ENCODE measurements around the gene HCFC1.

Gene HCFC1

DNA sequence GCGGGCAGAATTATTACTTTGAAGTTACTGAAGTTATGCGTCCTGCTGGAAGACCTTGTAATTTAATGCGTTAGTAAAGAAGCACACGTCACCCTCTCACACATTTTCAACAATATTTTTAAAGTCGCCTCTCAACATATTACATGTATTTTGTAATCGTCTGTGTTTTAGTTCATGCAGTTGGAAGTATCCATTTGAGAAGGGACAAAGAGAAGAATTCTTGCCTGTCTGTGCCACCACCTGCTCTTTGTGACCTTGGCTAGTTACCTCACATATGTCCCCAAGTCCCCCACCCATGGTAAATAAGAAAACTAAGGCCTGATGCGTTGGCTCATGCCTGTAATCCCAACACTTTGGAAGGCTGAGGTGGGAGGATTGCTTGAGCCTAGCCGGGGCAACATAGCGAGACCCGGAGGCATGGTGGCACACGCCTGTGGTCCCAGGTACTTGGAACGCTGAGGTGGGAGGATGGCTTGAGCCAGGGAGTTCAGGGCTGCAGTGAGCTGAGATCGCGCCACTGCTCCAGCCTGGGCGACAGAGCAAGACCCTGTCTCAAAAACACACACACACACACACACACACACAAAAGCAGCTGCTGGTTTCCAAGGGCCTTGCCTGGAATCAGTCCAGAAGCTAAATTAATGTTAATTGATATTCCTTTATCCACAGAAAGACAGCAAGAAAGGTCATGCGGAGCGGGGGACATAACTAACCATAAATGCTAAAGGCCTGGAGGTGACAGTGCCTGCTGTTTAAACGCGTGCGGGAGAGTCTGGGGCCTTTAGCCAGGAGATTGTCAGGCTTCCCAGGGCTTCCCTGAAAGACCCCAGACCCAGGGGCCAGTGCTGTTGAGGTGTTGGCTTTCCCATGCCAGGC is 1.7 kb upstream of the HCFC1 start:
- no peak for DNase-seq (ENCODE audit: low spot score)

GRCh38 chrX:153972368-153973126 is 929 bp upstream of the HCFC1 start, which contains the start of gene TMEM187:
Gene TMEM187 (plus strand): TSS chrX:153972754. CDS start chrX:153982063, 9,309 bp downstream.
- peak; percentile 90 for DNase-seq (ENCODE audit: low spot score)

DNA sequence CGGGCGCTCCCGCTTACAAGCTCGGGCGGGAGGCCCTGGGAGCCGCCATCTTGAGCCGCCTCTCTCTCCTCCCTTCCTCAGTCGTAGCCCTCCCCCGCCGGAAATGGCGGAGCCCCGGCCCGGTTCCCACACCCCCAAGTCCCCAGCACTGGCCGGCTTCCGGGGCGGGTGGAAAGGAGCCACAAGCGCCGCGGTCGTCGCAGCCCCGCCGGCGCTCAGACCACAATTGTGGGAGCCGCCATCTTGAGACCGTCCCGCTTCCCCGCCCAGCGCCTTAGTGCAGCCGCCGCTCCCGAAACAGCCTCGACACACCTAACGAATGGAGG is 531 bp downstream of the HCFC1 start:
- peak; percentile 55 for DNase-seq (ENCODE audit: low spot score)

DNA sequence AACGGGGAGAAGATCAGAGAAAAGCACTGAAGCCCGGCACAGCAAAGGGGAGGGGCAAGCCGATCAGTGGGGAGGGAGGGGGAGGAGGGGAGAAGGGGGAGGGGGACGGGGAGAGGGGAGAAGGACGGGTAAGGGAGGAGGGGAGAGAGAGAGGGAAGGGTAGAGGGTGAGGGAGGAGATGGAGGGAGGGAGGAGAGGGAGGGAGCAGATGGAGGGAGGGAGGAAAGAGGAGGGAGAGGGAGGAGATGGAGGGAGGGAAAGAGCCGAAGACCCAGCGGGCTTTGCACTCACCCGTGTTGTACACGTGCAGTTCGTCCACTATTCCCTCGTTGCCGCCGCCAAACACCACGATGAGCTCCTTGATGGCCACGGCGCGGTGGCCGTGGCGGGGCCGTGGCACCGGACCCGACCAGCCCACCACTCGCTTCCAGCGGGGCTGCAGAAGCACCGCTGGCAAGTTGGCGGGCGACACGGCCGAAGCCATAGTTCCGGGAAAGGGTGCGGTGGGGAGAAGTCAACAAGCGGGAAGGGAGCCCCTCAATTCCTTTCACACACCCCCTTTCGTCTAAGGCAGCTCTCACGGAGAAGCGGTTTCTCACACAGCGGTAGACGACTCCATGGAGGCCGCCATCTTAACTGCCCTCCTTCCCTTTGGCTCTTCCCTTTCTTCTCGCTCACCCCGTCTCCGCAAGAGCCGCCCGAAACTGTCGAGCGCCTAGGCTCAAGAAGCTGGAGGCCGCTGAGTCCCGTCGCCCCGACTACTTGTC is 1.1 kb downstream of the HCFC1 start:
- DNase-seq (ENCODE audit: low spot score), result peak; percentile 36

- DNase-seq (ENCODE audit: low spot score), result no peak
Measured at GRCh38 chrX:153969904-153970356, 1.7 kb downstream of the HCFC1 start.

DNA sequence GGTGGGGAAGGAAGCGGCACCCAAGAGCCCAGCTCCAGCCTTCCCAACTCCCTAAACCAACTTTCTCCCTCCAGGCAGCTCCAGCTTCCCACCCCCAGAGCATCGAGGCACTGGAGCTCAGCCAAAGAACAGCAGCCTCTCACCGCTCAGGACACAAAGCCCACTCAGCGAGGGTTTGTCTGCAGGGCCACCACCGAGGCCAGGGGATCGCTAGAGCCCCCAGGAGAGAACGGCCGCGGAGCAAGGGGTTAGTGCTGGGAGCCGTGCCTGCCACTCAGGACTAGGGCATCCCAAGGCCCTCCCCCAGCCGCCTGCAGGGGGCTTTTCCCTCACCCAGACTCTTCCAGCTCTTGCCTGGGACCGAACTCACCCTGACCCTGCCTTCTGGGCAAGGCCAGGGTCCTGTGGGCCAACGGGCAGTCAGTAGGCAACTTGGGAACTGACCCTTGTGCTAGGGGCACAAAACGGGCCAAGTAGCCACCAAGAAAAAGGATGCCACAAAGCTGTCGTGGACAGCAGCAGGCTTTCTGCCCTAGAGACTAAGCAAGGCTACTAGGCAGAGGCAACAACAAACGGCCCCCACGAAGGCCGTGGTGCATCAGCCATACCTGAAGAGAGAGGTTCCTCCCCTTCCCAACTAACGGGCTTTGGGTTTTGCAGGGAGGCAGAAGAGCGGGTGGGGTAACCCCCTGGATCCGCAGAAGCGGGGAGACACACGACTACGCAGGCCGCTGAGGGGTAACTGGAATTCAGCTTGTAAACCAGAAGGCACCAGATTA is 2.3 kb downstream of the HCFC1 start:
- DNase-seq (ENCODE audit: low spot score), result no peak

DNA sequence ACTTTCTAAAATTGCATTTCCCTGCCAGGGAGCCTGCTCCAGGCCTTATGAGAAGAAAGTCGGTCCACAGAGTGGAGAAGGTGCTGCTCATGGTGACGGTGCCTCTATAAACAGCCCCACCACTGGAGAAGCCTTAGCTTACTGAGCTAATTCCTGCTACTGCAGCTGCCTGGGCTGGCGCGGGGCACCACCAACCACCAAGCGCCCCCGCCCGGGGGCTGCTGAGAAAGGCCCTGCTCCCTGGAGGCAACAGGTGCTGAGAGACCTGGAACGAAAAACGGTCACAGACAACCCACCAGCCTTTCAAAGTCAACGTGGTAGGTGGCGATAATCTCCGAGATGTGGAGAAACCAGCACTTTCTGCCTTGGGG is 2.9 kb downstream of the HCFC1 start:
- no peak for DNase-seq (ENCODE audit: low spot score)

DNA sequence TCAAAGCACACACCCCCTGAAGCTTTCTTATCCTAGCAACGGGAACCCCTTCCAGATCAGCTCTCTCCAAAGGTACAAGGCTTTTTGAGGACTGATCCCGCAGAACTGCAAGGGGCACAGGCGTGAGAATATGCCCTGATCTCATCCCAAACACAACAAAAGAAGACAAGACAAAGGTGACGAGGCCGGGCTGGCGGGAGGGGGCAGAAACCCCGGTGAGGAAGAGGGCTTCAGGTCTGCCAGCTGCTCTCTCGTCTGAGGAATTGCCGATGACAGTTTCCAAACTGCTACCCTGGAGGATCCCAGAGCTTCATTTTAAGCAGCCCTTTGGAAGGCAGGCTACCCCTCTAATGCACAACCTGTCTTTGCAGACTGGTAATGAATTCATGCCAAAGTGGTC is 3.4 kb downstream of the HCFC1 start:
- no peak for DNase-seq (ENCODE audit: low spot score)

DNA sequence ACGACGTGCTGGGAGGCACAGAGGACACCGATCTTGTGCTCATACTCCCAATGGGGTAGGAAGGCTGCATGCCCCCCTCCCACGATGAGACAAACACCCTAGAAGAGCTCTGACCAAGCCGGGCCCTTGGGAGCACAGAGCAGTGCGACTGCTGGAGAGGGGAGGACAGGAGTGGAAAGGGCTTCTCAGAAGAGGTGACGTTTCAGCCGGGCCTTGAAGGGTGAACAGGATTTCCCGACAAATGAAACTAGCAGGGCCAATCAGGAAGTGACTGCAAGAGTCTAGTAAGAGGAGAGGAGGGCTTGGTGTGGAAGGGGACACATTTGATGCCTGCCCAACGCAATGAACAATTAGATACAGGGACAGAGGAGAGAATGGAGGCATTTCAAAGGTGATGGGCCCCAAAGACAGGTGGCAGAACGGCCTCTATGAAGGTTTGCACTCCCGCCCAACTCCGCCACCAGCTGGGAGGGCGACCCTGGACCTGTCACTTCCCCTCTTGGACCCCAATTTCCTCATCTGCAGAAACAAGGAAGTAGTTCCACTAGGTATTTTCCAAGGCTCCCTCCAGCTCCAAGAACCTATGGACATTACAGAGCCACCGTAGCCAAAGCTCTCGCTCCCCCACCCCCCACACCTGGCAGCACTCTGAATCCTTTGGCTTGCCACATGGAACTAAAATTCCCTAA is 3.9 kb downstream of the HCFC1 start:
- no peak for DNase-seq (ENCODE audit: low spot score)

DNA sequence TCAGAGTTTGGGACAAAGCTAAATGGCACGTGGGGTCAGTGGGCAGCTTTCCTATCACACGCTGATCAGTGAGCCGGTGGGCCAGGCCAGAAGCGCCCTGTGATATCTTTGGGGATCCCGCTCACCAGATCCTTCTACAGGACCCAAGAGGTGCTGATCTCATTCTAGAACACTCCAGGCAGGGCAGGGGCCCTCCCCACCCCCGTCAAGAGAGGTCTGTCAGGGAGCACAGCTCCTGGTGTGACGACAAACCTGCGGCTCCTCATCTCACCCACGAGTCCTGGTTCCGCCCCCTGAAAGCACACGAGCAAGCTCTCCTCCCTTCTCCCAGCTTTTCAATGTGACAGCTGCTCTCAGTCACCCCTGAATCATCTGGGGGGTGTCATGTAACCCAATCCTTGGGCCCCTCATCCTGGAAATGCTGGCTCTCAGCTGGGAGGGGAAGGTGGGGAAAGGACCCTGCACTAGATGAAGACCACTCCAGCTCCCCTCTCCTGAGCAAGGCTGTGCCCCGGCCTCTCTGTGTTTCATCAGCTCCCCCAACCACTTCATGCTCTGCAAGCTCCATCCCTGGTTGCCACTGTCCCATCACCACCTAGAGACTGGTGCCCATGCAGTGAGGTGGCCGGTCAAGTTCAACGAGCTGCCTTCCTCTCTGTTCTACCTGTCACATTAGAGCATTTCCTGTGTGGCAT is 4.6 kb downstream of the HCFC1 start:
- DNase-seq (ENCODE audit: low spot score), result no peak

GRCh38 chrX:153966283-153966688 is 5.3 kb downstream of the HCFC1 start:
- no peak for DNase-seq (ENCODE audit: low spot score)

DNA sequence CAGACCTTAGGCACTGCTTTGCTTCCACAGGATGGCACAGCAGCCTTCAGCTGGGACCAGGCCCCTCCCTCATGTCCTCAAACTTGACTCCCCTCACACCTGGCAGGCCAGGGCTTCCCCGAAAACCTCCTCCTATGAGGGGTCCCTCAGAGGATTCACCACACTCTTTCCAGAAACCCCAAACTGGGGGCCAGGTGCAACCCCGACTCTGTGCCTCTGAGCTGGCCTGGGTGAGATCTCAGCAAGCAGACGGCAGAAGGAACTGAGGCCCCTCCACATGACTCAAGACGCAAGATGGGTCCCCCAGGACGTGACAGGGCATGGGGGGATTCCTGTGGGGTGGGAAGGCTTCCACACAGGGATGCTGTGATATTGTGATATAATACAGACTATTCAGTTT is 6.2 kb downstream of the HCFC1 start:
- DNase-seq (ENCODE audit: low spot score), result no peak

DNA sequence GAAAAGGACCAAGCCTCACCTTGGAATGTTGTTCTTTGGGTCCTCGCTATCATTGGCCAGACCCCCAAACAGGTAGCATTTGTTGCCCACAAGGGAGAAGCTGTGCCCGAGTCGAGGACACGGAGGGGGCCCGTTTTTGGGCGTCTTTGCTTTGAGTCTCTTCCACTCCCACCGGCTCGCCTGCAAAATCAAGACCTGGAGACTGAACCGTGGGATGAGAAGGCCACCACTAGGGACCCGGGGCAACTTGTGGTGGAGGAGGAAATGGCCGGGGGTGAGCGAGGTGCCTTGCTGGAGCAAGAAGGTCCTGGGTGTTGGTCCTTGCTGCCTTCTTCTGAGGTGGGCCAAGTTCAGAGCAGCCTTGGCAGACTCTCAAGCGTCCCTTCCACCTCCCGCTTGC is 7.5 kb downstream of the HCFC1 start:
- no peak for DNase-seq (ENCODE audit: low spot score)

GRCh38 chrX:153963546-153963945 is 8.1 kb downstream of the HCFC1 start:
- no peak for DNase-seq (ENCODE audit: low spot score)

- no peak for DNase-seq (ENCODE audit: low spot score)
Measured at GRCh38 chrX:153961292-153961691, 10.3 kb downstream of the HCFC1 start.

DNA sequence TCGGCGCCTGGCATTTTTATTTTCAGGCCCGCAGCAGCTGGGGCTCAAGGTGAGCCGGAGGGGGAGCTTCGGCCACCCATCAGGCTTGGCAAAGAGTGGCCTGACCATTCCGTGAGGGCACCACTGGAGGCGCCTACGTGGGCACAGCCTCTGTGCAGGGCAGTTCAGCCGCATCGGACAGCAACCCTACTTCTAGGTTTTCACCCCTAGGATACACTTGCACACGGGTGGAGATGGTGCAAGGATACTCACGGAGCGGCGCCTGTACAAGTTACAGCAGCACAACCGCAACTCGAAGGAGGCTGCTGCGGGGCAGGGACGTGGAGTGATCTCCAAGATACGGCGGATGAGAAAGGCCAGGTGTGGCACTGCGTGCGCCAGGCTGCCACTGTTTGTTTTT is 10.8 kb downstream of the HCFC1 start:
- no peak for DNase-seq (ENCODE audit: low spot score)

DNA sequence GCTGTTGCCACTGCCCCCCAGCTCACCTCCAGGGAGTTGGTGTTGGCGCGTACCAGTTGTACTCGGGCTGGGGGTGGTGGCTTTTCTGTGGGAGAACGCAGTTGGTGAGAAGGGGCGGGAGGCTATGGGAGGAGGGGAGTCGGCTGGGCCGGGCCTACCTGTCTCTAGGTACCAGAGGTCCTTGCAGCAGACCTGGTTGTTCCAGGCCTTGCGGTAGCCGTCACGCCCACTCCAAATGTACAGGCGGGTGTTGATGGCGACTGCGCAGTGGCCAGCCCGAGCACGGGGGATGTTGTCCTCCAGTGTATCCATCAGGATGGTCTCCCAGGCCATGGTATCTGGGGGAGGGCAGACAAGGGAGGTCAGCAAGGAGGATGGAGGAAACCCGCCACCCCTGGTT is 11.5 kb downstream of the HCFC1 start:
- no peak for DNase-seq (ENCODE audit: low spot score)

- no peak for DNase-seq (ENCODE audit: low spot score)
Measured at GRCh38 chrX:153959649-153960048, 12.0 kb downstream of the HCFC1 start.

- DNase-seq (ENCODE audit: low spot score), result no peak
Measured at GRCh38 chrX:153958605-153959004, 13.0 kb downstream of the HCFC1 start.

DNA sequence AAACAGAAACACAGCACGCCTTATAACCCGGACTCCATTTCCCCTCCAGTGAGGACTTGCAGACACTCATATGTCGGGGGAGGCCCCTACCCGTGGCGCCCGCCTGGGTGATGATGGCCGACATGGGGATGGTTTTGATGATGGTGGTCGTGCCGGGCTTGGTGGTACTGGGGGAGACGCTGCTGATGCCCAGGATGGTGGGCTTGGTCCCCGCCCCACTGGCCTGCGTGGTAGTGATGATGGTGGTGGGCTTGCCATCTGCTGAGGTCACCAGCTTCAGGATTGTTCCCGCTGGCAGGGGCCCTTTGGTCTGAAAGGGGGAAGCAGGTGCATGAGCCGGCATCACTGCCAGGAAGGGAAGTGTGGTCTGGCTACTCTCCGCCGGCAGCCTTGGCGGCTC is 14.4 kb downstream of the HCFC1 start:
- DNase-seq (ENCODE audit: low spot score), result no peak
